CD4-positive, alpha-beta T cell treated with Interleukin-6 at 100 ng/mL for 8 hours (primary cell): ENCODE results near the gene RTN4.
A peak's percentile ranks its signal among the peaks of the same experiment; 100 is the strongest.

Experiments used
- DNase-seq: peaks from one replicate; pipeline ENCODE4 v3.0.0-alpha.2; 2020; ENCODE audit warnings: mixed read lengths, low spot score

Gene RTN4

DNA sequence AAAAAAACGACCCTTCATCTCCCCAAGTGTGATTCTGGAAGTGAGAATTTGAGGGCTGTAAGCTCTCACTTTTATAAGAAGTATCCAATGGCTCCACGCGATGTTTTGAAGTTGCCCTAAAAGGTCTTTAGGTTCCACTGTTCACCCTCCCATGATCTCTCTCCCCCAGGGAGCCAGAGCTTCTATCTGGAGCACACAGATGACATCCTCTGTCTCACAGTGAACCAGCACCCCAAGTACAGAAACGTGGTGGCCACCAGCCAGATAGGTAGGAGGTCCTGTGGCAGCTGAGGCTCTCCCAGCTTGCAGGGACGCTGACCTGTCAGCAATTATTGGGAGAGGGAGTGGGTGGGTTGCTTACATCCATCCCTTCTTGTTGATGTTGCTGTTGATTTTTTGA, 97.8 kb downstream of the RTN4 start:
- no peak for DNase-seq

- DNase-seq = no peak
Measured at GRCh38 chr2:54950811-54951210, 99.4 kb downstream of the RTN4 start.

DNA sequence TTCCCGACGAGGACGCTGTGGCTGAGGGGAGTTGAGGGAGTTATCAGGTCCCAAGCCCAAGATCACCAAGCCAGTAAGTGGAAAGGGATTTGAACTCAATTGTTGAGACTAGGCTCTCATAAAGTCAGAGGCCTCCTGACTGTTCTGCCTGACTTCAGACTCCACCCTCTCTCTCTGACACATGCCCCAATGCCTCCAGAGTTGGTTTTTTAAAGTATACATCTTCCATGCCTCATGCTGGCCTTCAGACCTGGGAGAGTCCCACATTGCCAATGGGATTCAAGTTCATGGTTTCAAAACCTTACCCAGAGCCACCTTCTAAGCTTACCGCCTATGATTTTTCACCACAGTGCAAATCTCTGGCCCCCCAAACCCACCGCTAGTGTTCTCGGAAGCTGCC, 100.8 kb downstream of the RTN4 start:
- DNase-seq = no peak

GRCh38 chr2:54948120-54948519, 102.1 kb downstream of the RTN4 start:
- no peak for DNase-seq

DNA sequence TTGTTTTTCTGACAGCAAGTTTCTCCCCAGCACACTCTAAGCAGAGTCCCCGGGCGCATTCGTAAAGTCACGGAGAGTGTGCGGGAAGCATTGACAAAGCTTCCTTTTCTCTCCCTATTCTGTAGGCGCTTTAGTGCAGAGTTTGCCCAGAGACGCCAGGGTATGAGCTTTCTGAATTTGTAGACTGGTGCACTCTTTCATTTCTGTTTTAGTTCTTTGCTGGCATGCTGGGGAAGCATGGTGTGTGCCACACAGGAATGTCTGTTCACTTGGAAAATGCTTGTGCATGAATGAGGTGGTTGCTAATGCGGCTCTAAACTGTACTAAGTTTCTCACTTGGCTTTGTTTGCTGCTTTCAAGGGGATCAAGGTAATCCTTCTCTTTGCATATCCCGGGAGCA, 102.6 kb downstream of the RTN4 start:
- no peak for DNase-seq

GRCh38 chr2:54947136-54947535, 103.1 kb downstream of the RTN4 start:
- DNase-seq = no peak

DNA sequence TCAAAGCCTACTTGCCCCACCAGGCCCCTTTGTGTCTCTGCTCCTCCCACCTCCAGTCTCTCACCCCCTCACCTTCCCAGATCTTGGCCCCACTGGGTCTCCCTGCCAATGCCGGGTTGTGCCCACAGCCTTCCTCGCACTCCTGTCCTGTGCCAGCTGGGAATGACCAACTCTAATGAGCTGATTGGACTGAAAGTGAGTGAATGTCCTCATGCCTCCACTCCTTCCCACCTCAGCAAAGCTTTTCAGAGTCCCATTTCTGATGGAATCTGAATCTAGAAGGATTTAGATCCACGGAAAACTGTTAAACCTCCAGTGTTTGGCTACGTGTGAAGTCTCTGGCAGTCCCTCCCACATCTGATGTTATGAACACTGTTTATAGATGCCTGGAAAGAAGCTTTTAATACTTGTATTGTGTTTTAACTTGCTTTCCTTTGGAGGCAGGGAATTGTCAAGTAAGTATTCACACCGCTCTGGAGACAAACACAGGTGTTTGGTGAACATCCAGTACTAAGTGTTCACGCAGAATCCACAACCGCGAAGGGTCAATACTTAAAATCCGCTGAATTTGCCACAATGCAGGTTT, 103.9 kb downstream of the RTN4 start:
- no peak for DNase-seq

DNA sequence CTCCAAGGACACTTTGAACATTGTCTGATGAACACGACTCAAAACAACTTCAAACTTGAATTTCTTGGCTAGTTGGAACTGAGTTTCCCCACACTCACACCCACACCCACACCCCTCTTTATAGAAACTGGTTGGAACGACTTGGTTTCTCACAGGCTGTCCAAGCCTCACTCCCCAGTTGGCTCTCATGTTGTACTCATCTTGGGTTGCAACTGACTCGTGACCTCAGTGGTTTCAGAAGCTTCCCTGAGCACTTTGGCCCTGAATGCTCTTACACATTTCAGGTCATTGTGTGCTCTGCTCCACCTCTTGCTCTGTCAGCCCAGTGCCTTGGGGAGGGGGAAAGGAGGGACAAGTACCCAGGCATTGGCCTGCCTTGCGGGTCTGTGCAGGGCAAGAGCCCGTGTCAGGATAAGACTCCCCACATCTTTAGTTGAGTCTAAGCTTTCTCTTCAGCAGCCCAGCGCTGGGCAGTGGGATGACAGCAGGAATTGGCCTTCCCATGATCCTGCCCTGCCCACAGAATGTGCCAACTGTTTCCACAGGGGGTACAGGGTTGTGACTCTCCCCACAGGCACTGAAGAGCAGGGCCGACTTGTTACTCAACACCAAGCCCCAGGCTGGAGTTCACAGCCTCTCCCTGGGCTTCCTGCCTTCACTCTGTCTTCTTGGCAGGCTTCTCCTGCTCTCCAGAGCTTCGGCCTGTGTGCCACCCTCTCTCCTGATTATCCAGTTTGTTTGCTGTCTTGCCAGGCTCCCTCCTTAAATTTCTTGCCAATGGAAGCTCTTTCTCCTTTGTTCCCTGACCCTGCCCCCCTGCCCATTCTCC, 104.6 kb downstream of the RTN4 start:
- no peak for DNase-seq

- DNase-seq = no peak
Measured at GRCh38 chr2:54944724-54945326, 105.4 kb downstream of the RTN4 start.

- DNase-seq = peak; percentile 32
Measured at GRCh38 chr2:54942373-54942772, 107.9 kb downstream of the RTN4 start.

GRCh38 chr2:54941248-54941984, 108.8 kb downstream of the RTN4 start:
- DNase-seq = no peak

GRCh38 chr2:54940723-54941122, 109.5 kb downstream of the RTN4 start:
- DNase-seq = no peak

DNA sequence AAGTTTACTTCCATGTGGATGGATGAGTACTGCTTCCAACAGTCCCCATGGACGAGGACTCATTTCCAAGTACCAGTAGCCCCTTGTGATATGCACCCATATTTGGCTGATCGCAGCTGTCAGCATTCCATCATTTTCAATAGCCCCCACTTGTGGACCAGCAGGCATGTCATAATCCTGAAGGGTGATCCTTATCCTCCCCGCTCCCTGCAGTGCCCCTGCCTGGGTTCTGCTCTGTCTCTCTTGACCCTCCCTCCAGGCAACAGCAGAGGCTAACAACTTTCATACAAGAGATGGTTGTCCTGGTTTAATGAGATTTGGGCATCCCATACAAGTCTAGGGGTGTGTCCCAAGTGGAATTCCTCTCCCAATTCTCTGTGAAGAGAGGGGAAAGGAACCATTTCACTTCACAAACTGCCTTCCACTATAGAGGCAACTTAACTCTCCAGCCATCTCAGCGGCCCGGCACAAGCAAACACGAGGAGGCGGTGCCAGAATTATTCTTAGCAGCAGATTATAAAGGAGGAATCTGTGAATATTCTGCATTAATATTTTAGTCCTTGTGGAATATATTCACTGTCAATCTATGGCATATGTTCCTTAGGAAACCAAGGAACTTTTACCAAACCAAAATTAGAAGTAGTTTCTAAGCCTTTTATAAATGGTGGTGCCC, 110.7 kb downstream of the RTN4 start:
- DNase-seq = no peak

DNA sequence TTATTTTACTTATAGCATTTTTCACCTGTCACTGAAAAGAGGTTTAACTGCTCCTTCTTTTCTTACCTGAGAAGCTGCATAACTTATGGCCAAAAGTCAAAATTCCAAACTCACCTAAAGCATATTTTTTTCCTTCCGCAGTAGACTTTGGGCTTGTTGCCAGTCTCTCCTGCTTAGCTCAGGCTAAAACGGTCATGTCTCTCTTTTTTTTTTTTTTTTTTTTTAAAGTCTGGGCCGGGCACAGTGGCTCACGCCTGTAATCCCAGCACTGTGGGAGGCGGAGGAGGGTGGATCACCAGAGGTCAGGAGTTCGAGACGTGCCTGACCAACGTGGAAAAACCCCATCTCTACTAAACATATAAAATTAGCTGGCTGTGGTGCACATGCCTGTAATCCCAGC, 113.5 kb downstream of the RTN4 start:
- DNase-seq = no peak

GRCh38 chr2:54935389-54935788, 114.9 kb downstream of the RTN4 start:
- no peak for DNase-seq

DNA sequence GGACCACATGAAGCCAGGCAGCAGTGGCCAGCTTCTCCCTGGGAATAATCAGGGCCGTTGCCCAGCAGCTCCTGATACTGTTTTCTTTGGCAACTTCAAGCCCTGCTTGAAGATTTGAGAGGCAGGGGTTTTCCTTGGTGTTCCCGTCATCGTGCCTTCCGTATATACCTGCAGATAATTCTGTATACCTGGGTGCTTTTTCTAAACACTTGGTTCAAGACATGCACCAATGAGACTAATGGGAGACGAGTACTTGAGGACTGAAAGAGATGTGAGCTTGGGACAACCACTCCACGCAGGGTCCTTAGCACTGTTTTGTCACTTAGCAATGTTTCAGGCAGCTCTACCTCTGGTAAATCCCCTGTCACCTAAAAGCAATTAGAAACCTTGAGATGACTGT, 118.8 kb downstream of the RTN4 start:
- DNase-seq = no peak

DNA sequence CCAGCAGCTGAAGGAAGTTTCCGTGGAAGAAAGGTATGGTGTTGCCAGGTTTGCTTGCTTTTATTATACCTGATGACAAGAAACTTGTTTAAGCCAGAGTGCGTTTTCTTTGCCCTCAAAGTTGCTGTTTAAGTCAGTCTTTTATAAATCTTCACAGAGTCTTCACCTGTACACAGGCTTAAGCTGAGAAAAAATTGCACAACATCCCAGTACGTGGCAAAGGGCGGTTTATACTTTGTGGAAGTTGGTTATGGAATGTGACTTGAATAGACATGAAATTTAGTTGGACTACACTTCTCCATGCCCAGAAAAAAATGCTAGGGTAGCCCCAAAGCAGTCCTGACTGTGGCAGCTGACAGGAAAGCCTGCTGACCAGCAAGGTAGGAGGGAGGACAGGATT, 121.5 kb downstream of the RTN4 start:
- DNase-seq = no peak

DNA sequence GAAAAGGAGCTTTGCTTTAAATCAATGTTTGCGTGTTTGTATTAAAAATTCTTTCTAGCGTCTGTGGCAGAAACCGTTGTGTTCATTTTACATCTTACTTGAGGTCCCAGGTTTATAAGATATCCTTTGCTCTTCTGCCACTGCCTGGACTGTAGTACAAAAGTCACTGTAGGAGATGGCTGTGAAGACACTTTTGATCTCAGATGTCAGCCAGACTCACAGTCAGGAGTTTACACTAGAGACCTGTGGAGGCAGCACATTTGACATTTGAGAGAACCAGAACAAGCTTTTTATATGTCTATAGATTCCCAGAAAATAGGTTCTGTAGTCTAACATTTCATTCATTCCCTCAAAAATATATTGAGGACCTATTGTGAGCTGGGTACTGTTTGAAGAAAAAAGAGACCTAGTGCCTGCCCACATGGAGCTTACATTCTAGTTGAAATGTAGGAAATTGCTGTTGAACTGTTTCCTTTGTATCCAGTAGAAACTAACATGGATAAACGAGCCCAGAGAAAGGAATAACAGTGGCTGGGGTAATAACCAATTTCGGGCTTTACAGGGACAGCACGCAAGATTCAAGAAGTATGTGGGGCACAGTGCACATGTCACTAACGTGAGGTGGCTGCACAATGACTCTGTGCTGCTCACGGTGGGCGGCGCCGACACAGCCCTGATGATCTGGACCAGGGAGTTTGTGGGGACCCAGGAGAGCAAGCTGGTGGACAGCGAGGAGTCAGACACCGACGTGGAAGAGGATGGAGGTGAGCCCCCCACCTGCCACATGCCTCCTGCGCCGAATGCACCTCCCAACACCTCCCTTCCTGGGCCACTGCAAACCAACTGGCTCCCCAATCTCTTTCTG, 122.3 kb downstream of the RTN4 start:
- no peak for DNase-seq

- DNase-seq = no peak
Measured at GRCh38 chr2:54927085-54927750, 123.0 kb downstream of the RTN4 start.

- DNase-seq = no peak
Measured at GRCh38 chr2:54925022-54925421, 125.2 kb downstream of the RTN4 start.

GRCh38 chr2:54924121-54924520, 126.1 kb downstream of the RTN4 start:
- no peak for DNase-seq
